Measurements from ENCODE around the gene FOXP3.
"Not testable (repeated sequence)": the region's sequence is repeated elsewhere in the genome, so short reads cannot be mapped to it uniquely, and the experiment has no call there.

Gene FOXP3, protein sequence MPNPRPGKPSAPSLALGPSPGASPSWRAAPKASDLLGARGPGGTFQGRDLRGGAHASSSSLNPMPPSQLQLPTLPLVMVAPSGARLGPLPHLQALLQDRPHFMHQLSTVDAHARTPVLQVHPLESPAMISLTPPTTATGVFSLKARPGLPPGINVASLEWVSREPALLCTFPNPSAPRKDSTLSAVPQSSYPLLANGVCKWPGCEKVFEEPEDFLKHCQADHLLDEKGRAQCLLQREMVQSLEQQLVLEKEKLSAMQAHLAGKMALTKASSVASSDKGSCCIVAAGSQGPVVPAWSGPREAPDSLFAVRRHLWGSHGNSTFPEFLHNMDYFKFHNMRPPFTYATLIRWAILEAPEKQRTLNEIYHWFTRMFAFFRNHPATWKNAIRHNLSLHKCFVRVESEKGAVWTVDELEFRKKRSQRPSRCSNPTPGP

GRCh38 chrX:49264460-49264859 lies at the start of gene FOXP3:
Gene FOXP3, minus strand, starts transcription at chrX:49264710. Its CDS starts 6,205 bp downstream, at chrX:49258505.
- DNase-seq (ENCODE audit: extremely low read depth in 1 of 2, low read depth in 1 of 2): no peak

- no peak for DNase-seq (ENCODE audit: extremely low read depth in 1 of 2, low read depth in 1 of 2)
Observed at GRCh38 chrX:49312176-49312575, 47.7 kb upstream of the FOXP3 start.

- no peak for DNase-seq (ENCODE audit: extremely low read depth in 1 of 2, low read depth in 1 of 2)
Observed at GRCh38 chrX:49310371-49310770, 45.9 kb upstream of the FOXP3 start.

- no peak for DNase-seq (ENCODE audit: extremely low read depth in 1 of 2, low read depth in 1 of 2)
Observed at GRCh38 chrX:49309401-49309981, 45.0 kb upstream of the FOXP3 start.

DNA sequence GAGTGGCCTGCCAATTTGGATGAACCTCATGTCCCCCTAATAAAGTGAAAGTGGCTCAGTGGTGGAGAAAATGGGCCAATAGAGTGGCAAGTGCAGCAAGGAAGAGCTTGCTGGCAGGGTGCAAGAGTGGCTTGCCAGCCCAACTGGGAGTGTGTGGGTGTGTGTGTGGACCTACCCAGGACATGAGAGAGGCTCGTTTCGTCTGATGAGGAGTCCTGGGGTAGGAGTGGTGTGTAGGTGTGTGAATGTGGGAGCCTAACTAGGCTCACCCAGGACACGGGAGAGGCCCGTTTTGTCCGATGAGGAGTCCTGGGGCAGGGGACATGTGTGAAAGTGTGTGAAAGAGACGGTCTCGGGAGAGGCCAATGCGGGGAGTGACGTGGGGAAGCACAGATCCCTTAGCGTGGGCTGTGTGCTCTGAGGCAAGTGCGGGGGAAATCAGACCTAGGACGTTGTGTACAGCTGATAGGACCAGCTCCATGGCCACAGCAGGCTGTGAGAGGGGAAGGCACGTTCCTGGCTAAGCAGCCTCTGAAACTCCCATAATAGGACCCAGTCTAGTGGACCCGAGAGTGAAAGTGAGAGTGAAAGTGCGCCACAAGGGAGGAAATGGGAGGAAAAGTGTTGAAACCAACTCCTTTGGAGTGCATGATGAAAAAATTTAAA lies 44.2 kb upstream of the FOXP3 start:
- DNase-seq (ENCODE audit: extremely low read depth in 1 of 2, low read depth in 1 of 2): no peak

DNA sequence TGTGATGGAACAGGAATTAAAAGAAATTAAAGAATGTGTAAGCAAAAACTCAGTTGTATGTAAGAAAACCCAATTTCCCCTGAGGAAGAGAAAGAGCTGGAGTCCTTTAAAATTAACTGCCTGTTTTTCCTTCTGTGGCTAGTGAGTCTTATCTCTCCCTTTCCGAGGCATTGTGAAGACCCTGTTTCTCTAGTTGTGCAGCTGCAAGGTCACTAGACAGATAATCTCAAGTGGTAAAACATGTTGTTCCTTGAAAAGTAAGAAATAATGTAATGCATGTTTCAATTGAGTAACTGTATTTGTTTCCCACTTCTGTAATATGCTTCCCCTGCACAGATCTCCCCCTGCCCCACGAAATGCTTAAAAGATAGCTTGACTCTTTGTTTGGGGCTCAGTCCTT lies 43.3 kb upstream of the FOXP3 start:
- not testable (repeated sequence) for DNase-seq (ENCODE audit: extremely low read depth in 1 of 2, low read depth in 1 of 2)

GRCh38 chrX:49303346-49303745 lies 38.8 kb upstream of the FOXP3 start, which contains the start of gene GAGE10:
Gene GAGE10, plus strand, starts transcription at chrX:49303646. Its CDS starts 1,214 bp downstream, at chrX:49304860.
- DNase-seq (ENCODE audit: extremely low read depth in 1 of 2, low read depth in 1 of 2): no peak

DNA sequence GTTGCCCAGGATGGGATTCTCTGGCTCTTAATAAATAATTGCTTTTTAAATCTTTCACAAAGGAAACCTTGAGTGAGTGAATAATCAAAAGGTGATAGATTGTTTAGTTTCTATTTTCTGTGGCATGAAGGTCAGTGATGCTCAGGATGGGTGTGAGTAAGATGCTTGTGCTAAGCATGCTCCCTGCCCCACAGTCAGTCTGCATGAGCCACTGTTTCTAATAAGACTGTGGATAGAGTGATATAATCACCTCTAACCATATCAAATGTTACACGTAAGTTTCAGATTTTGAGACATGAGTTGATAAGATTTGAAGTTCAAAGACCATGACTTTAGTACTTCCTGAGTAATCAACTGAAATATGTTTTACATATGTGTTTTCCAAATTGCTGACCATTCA lies 36.2 kb upstream of the FOXP3 start:
- DNase-seq (ENCODE audit: extremely low read depth in 1 of 2, low read depth in 1 of 2): no peak

DNA sequence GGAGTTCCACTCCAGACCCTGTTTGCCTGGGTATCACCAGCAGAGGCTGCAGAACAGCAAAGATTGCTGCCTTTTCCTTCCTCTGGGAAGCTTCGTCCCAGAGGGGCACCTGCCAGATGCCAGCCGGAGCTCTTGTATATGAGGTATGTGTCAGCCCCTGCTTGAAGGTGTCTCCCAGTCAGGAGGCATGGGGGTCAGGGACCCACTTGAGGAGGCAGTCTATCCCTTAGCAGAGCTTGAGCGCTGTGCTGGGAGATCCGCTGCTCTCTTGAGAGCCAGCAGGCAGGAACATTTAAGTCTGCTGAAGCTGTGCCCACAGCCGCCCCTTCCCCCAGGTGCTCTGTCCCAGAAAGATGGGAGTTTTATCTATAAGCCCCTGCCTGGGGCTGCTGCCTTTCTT lies 34.8 kb upstream of the FOXP3 start:
- DNase-seq (ENCODE audit: extremely low read depth in 1 of 2, low read depth in 1 of 2): not testable (repeated sequence)

DNA sequence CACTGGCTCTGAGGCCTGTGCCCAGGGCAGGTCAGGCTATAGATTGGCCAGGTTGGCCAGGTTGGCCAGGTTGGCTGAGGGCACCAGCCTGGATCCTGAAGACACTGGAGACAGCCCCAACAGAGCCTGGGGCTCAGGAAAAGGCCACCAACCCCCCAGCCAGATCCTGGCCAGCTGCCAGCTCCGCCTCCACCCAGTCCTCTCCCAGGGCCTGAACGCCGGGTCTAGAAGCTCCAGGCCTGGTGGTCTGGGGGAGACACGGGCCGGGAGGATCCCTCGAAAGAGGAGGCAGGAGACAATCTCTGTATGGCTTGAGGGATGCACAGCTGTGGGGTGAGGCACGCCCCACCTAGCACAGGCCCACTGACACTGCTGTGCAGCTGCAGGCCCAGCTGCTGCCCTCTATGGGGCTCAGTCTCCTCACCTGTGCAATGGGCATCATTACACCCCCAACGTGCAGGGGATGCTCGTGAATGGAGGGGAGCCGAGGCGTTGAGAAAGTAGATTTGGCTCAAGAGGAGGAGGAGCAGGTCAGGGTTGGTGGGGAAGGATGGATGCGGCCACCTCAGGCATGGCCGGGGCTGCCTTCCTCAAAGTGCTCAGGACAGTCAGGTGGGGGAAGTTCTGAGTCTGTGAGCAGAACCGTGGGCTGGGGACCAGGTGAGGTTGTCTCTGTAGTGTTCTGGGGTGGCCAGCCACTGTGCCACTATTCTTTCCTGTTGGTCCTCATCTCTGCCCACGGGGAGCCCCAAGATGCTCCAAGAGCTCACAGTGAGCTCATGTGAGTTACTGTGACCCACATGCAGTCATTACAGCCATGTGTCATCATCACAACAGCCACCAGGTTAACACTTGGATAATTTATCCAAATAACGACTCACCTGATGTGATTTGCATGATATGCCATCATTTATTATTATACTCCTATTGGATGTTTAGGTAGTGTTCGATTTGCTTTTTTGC lies 28.2 kb upstream of the FOXP3 start:
- DNase-seq (ENCODE audit: extremely low read depth in 1 of 2, low read depth in 1 of 2): no peak

GRCh38 chrX:49291615-49292337 lies 27.3 kb upstream of the FOXP3 start:
- DNase-seq (ENCODE audit: extremely low read depth in 1 of 2, low read depth in 1 of 2): peak in 1 of 2 donors; percentile 41

DNA sequence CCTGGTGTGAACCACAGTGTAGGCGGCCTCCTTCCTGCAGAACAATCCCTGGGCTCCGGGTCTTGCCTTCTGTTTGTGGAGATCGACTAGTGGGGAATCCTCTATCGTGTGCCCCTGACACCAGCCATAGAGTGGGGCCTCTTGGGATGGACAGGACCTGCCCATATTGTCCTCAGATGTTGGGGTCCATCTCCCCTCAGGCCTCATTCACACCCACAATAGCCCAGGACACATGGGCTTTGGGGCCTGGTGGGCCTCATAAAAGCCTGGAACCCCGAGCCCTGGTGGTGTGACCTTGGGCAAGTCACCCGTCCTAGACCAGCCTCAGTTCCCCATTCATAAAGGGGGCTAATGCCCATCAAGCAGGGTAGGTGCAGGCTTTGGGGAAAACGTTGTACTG lies 25.7 kb upstream of the FOXP3 start:
- no peak for DNase-seq (ENCODE audit: extremely low read depth in 1 of 2, low read depth in 1 of 2)

- no peak for DNase-seq (ENCODE audit: extremely low read depth in 1 of 2, low read depth in 1 of 2)
Observed at GRCh38 chrX:49287665-49288064, 23.2 kb upstream of the FOXP3 start.

DNA sequence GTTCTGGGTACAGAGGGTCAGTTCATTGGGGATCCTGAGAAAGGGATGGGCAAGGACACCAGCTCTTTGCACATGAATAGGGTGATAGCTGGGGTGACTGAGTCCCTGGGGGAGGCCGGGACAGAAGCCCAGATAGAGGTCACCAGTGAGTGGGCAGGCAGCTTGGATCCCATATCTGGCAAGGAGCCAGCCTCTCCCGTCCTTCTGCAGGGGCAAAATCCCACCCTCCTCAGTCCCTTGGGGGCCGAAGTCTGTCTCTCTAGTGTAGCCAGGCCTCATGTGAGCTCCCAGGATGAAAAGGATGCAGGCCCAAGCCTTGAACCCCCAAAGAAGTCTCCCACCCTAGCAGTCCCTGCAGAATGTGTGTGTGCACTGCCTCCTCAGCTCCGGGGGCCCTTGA lies 22.1 kb upstream of the FOXP3 start:
- DNase-seq (ENCODE audit: extremely low read depth in 1 of 2, low read depth in 1 of 2): no peak

DNA sequence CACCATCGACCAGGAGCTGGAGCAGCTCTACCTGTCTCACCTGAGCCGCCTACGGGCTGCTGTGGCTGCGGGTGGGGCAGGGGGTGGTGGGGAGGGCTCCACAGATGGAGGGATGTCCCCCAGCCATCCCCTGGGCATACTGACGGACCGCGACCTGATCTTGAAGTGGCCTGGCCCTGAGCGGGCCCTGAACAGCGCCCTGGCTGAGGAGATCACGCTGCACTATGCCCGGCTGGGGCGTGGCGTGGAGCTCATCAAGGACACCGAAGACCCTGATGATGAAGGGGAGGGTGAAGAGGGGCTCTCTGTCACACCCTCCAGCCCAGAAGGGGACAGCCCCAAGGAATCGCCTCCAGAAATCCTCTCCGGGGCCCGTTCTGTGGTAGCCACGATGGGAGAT lies 21.6 kb upstream of the FOXP3 start:
- DNase-seq (ENCODE audit: extremely low read depth in 1 of 2, low read depth in 1 of 2): no peak

DNA sequence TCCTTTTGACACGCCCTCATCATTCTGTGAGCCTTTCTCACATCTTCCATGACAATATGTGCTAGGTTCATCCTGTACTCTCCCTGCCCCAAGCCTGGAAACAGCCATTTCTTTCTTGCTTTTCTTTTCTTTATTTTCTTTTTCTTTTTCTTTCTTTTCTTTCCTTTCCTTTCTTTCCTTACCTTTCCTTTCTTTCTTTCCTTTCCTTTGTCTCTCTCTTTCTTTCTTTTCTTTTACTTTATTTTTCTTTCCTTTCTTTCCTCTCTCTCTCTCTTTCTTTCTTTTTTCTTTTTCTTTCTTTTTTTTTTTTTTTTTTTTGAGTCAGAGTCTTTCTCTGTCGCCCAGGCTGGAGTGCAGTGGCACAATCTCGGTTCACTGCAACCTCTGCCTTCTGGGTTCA lies 19.7 kb upstream of the FOXP3 start:
- no peak for DNase-seq (ENCODE audit: extremely low read depth in 1 of 2, low read depth in 1 of 2)

DNA sequence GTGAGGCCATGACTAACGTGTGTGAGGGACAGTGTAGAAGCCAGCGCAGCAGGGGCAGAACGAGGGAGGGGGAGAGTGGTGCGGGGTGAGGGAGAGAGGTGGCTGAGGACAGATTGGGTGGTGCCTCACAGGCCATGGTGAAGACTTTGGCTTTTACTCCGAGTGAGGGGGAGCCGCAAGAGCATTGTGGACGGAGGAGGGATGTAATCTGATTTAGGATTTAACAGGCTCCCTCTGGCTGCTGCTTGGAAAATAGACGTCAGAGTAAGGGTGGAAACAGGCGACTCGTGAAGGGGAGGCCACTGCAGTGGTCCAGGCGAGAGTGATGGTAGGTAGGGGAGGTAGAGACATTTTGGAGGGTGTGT lies 18.1 kb upstream of the FOXP3 start:
- DNase-seq (ENCODE audit: extremely low read depth in 1 of 2, low read depth in 1 of 2): no peak

DNA sequence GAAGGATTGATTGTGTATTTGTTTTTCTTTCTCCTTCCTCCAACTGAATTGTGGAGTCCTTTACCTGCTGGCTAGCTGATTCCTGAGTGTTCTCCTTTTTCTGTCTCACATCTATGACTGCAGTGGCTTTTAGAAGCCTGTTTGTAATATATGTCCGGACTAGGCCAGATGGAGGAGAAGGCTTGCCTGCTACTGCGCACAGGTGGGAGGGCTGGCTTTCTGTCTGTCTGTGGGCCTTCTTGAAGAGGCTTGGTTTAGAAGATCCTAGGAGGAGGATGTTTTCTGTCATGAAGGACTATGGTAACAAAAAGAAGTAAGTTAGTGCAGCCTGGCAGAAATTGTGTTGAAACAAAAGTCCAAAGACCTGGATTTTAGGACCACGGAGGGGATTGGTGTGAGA lies 13.6 kb upstream of the FOXP3 start:
- no peak for DNase-seq (ENCODE audit: extremely low read depth in 1 of 2, low read depth in 1 of 2)

- DNase-seq (ENCODE audit: extremely low read depth in 1 of 2, low read depth in 1 of 2): no peak
Observed at GRCh38 chrX:49277535-49277830, 13.0 kb upstream of the FOXP3 start.
